Measurements from ENCODE around the gene GAGE12J. TPM values are rescaled to one million over a fixed set of nuclear protein-coding genes. Genes with fewer than 3 reads are reported as not detected.

Gene GAGE12J
- polyA plus RNA-seq, 1 donor (not counting 4 experiments of a cell fraction or from before 2014, with no cell fraction given): not detected

- Histone ChIP-seq H3K4me2 (ENCODE audit: control insufficient read depth, extremely low read depth, insufficient read depth, low read depth, low read length) (no peak overlapping the region), H4K20me1 (ENCODE audit: control insufficient read depth, extremely low read depth, insufficient read depth, low read length) (no peaks in the 10 kb centered on the region), H3K36me3 (ENCODE audit: control insufficient read depth in 2 of 2, extremely low read depth in 1 of 2, insufficient read depth in 2 of 2, low read length in 2 of 2) (no peaks in the 10 kb centered on the region), H3K79me2 (ENCODE audit: control insufficient read depth, insufficient read depth, low read length) (no peaks in the 10 kb centered on the region), H3K4me3 (ENCODE audit: control insufficient read depth in 2 of 3, extremely low read depth in 1 of 3, insufficient read depth in 2 of 3, low read depth in 1 of 3, low read length in 3 of 3) (no peak overlapping the region), H3K9ac (ENCODE audit: control insufficient read depth, extremely low read depth, insufficient read depth, low read length) (no peak overlapping the region), H3K27me3 (ENCODE audit: control insufficient read depth, extremely low read depth, insufficient read depth, low read length) (no peaks in the 10 kb centered on the region), H3K27ac (ENCODE audit: control insufficient read depth, insufficient read depth, low read length) (no peak overlapping the region), H3K4me1 (ENCODE audit: control insufficient read depth, extremely low read depth, insufficient read depth, low read length) (no peaks in the 10 kb centered on the region), H2AFZ (ENCODE audit: control insufficient read depth, low read length) (no peak overlapping the region), H3K9me1 (ENCODE audit: control insufficient read depth, extremely low read depth, insufficient read depth, low read length) (no peaks in the 10 kb centered on the region), H3K9me3 (ENCODE audit: control insufficient read depth, low read depth, low read length) (no peaks in the 10 kb centered on the region)
- FAIRE-seq: no peak
- TF ChIP-seq EZH2 (IDR thresholded peaks at IDR 0.05; ENCODE audit: low read length) (no peak), CTCF (optimal IDR thresholded peaks at IDR 0.05 in 1 of 3, IDR thresholded peaks at IDR 0.05 in 1 of 3, conservative IDR thresholded peaks at IDR 0.05 in 1 of 3; ENCODE audit: extremely low read depth in 1 of 3, insufficient read depth in 2 of 3, low read length in 3 of 3) (no peak)
- dilution Hi-C loops (cut with MboI; ENCODE audit: extremely low pct_ligation_motif_present, low sequenced_read_pairs): no loop called here
- DNase-seq (ENCODE audit: low read depth, low spot score): no peak
Observed at GRCh38 chrX:49278081-49278480, 43.8 kb upstream of the GAGE12J start.

- H3K27me3 ChIP-seq (ENCODE audit: control insufficient read depth, extremely low read depth, insufficient read depth, low read length): no peaks in the 10 kb centered on the region
- H3K9me1 ChIP-seq (ENCODE audit: control insufficient read depth, extremely low read depth, insufficient read depth, low read length): no peaks in the 10 kb centered on the region
- dilution Hi-C loops (cut with MboI; ENCODE audit: extremely low pct_ligation_motif_present, low sequenced_read_pairs): no loop called here
- H3K4me1 ChIP-seq (ENCODE audit: control insufficient read depth, extremely low read depth, insufficient read depth, low read length): no peaks in the 10 kb centered on the region
- no peak overlapping the region for H3K9ac ChIP-seq (ENCODE audit: control insufficient read depth, extremely low read depth, insufficient read depth, low read length)
- no peak for FAIRE-seq
- no peaks in the 10 kb centered on the region for H3K36me3 ChIP-seq (ENCODE audit: control insufficient read depth in 2 of 2, extremely low read depth in 1 of 2, insufficient read depth in 2 of 2, low read length in 2 of 2)
- no peak overlapping the region for H3K27ac ChIP-seq (ENCODE audit: control insufficient read depth, insufficient read depth, low read length)
- H3K4me2 ChIP-seq (ENCODE audit: control insufficient read depth, extremely low read depth, insufficient read depth, low read depth, low read length): no peak overlapping the region
- DNase-seq (ENCODE audit: low read depth, low spot score): no peak
- no peaks in the 10 kb centered on the region for H4K20me1 ChIP-seq (ENCODE audit: control insufficient read depth, extremely low read depth, insufficient read depth, low read length)
- H3K9me3 ChIP-seq (ENCODE audit: control insufficient read depth, low read depth, low read length): no peaks in the 10 kb centered on the region
- no peak overlapping the region for H3K4me3 ChIP-seq (ENCODE audit: control insufficient read depth in 2 of 3, extremely low read depth in 1 of 3, insufficient read depth in 2 of 3, low read depth in 1 of 3, low read length in 3 of 3)
- TF ChIP-seq CTCF (optimal IDR thresholded peaks at IDR 0.05 in 1 of 3, IDR thresholded peaks at IDR 0.05 in 1 of 3, conservative IDR thresholded peaks at IDR 0.05 in 1 of 3; ENCODE audit: extremely low read depth in 1 of 3, insufficient read depth in 2 of 3, low read length in 3 of 3) (peak in 1 of 3 experiments; percentile 15), EZH2 (IDR thresholded peaks at IDR 0.05; ENCODE audit: low read length) (no peak)
- no peaks in the 10 kb centered on the region for H3K79me2 ChIP-seq (ENCODE audit: control insufficient read depth, insufficient read depth, low read length)
- H2AFZ ChIP-seq (ENCODE audit: control insufficient read depth, low read length): no peak overlapping the region
Observed at GRCh38 chrX:49282647-49283011, 39.2 kb upstream of the GAGE12J start.

All from keratinocyte (primary cell).